DND-41 (cell line): ENCODE data around the gene TMEM253.

Source experiments
- ATAC-seq: fragments of 200-7000 bp; cut with Tn5 transposase; 3 replicates; pipeline ENCODE4 v1.9.1; 2021; ENCODE audit warnings: low read depth; ENCODE audit not compliant: insufficient read depth
- DNase-seq: peaks from one replicate; pipeline ENCODE4 v3.0.0-alpha.2; 2020
- H2AFZ ChIP-seq: 2 replicates; pipeline ENCODE4 v1.6.0; 2012; ENCODE audit warnings: low read depth, low read length
- H3K27ac ChIP-seq: 2 replicates; pipeline ENCODE4 v1.5.1; 2012; ENCODE audit warnings: low read length, inconsistent platforms
- H3K27me3 ChIP-seq: fragments of 200-600 bp; sonication (generic); 2 replicates; pipeline ENCODE4 v1.6.0; 2012; ENCODE audit warnings: low read length, mild to moderate bottlenecking, inconsistent platforms; ENCODE audit not compliant: insufficient read depth, poor library complexity
- H3K36me3 ChIP-seq: 2 replicates; pipeline ENCODE4 v1.5.1; 2012; ENCODE audit warnings: low read length, inconsistent platforms; ENCODE audit not compliant: insufficient read depth
- H3K4me1 ChIP-seq: 2 replicates; pipeline ENCODE4 v1.5.1; 2012; ENCODE audit warnings: mild to moderate bottlenecking, low read length; ENCODE audit not compliant: insufficient read depth
- H3K4me2 ChIP-seq: 2 replicates; pipeline ENCODE4 v1.6.0; 2012; ENCODE audit warnings: mild to moderate bottlenecking, moderate library complexity, low read length, inconsistent platforms; ENCODE audit not compliant: insufficient read depth
- H3K4me3 ChIP-seq, 2 experiments: fragments of 200-600 bp in 1 of 2; shearing (Covaris generic) in 1 of 2; 2 replicates each; pipeline ENCODE4 v1.5.1; 2012 to 2016; ENCODE audit warnings: inconsistent platforms in 2 of 2, low read length in 2 of 2, mild to moderate bottlenecking in 2 of 2, low read depth in 1 of 2, moderate library complexity in 1 of 2
- H3K79me2 ChIP-seq: 2 replicates; pipeline ENCODE4 v1.6.0; 2012; ENCODE audit warnings: low read length, inconsistent platforms; ENCODE audit not compliant: insufficient read depth
- H3K9ac ChIP-seq: 2 replicates; pipeline ENCODE4 v1.6.0; 2012; ENCODE audit warnings: low read depth, mild to moderate bottlenecking, inconsistent platforms, low read length, moderate library complexity
- H3K9me3 ChIP-seq: 2 replicates; pipeline ENCODE4 v1.5.1; 2012; ENCODE audit warnings: low read length, moderate library complexity, mild to moderate bottlenecking, inconsistent platforms; ENCODE audit not compliant: insufficient read depth, severe bottlenecking
- H4K20me1 ChIP-seq: 2 replicates; pipeline ENCODE4 v1.6.0; 2012; ENCODE audit warnings: low read length; ENCODE audit not compliant: insufficient read depth
- CTCF ChIP-seq: IDR thresholded peaks from 2 replicates; pipeline ENCODE4 v1.5.1; 2012; ENCODE audit warnings: borderline replicate concordance, low read length, moderate library complexity, mild to moderate bottlenecking; ENCODE audit not compliant: poor library complexity, severe bottlenecking; ENCODE audit errors: extremely low read depth
- EZH2 ChIP-seq: IDR thresholded peaks from 3 replicates; pipeline ENCODE4 v1.6.1; 2012; ENCODE audit warnings: borderline replicate concordance, low read depth, mild to moderate bottlenecking, moderate library complexity, low read length, inconsistent platforms; ENCODE audit not compliant: severe bottlenecking

Gene TMEM253

DNA sequence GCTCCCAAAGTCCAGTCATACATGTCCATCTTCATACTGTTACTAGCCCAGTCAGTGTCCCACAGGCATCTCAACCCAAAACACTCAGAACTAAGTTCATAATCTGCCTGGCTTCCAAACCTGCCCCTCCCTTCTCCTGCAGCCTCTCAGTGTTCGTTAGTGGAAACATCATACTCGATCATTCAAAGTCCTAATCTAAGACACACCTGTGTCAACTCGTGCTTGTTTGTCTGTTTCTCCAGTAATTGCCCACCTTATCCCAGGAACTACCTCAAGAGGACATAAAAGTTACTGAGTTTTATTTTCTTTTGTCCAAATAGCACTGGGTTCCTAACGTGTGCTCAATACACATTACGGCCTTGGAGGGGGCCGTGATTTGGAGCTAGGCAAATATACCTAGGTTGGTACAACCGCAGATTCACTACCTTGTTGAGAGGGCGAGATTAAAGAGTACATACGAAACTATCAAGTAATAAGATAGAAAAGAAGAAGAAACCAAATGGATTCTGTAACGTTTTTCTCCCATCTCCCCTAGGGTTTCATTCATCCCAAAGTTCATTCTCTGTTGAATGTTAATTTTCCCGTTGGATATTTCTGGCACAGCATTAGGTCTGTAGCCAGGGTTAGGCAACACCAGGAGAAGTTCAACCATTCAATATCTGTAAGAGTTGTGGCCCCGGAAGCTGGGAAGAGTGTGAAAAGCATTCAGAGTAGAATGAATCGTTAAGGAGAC is 40.1 kb upstream of the TMEM253 start:
- TF ChIP-seq EZH2 = no peak
- no peak for TF ChIP-seq CTCF
- H3K9ac ChIP-seq = no peak overlapping the region
- H3K4me2 ChIP-seq = no peak overlapping the region
- peaks cover 24% of the 10 kb centered on the region for H3K27me3 ChIP-seq
- no peaks in the 10 kb centered on the region for H3K79me2 ChIP-seq
- H4K20me1 ChIP-seq = no peaks in the 10 kb centered on the region
- DNase-seq = no peak
- no peak overlapping the region for H3K27ac ChIP-seq
- no peaks in the 10 kb centered on the region for H3K9me3 ChIP-seq
- no peak overlapping the region for H3K4me3 ChIP-seq
- H2AFZ ChIP-seq = no peak overlapping the region
- ATAC-seq = no peak
- H3K36me3 ChIP-seq = no peaks in the 10 kb centered on the region
- H3K4me1 ChIP-seq = no peaks in the 10 kb centered on the region

DNA sequence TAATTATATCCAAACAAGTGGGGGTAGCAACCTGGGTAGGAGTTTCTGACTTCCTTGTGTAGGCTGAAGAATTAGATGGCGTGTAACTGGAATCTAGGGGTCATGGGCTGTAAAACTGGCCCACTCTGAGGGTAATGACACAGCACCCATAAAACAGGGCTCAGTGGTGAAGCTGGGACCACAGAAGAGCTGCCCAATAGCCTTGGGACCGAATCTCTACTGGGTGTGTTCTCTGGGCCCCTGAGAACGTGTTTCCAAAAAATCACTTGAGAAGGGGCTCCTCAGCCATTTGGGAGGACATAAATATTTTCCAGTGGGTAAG is 39.6 kb upstream of the TMEM253 start:
- Histone ChIP-seq H4K20me1 (no peaks in the 10 kb centered on the region), H3K9me3 (no peaks in the 10 kb centered on the region), H3K27ac (no peak overlapping the region), H2AFZ (no peak overlapping the region), H3K36me3 (no peaks in the 10 kb centered on the region), H3K4me3 (no peak overlapping the region), H3K4me1 (no peaks in the 10 kb centered on the region), H3K27me3 (peaks cover 24% of the 10 kb centered on the region), H3K79me2 (no peaks in the 10 kb centered on the region), H3K4me2 (no peak overlapping the region), H3K9ac (no peak overlapping the region)
- TF ChIP-seq CTCF = no peak
- TF ChIP-seq EZH2 = no peak
- ATAC-seq (no peak), DNase-seq (no peak)

DNA sequence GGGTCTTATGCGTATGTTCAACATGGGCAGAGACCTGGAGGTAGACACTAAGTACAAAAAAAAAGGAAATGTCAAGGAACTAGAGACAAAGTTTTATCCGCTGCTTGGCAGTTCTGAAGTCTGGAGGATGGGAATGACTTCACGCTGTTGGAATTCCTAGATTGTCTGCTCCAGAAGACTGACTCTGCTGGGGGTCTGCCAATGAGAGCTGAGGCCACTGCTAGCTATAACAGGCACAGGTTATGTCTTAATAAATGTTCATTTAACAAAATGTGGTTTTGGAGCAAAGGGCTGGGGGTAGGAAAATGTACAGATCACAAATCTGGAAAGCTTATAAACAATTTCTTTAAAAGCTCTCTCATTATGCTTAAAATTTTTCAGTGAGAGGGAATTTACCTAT is 37.4 kb upstream of the TMEM253 start:
- Histone ChIP-seq H2AFZ (no peak overlapping the region), H3K27ac (no peak overlapping the region), H3K4me1 (no peaks in the 10 kb centered on the region), H3K79me2 (no peaks in the 10 kb centered on the region), H3K27me3 (peaks cover 32% of the 10 kb centered on the region), H3K4me3 (no peak overlapping the region), H3K4me2 (no peak overlapping the region), H4K20me1 (no peaks in the 10 kb centered on the region), H3K9ac (no peak overlapping the region), H3K9me3 (no peaks in the 10 kb centered on the region), H3K36me3 (no peaks in the 10 kb centered on the region)
- TF ChIP-seq CTCF (no peak), EZH2 (no peak)
- DNase-seq = no peak
- ATAC-seq = no peak

DNA sequence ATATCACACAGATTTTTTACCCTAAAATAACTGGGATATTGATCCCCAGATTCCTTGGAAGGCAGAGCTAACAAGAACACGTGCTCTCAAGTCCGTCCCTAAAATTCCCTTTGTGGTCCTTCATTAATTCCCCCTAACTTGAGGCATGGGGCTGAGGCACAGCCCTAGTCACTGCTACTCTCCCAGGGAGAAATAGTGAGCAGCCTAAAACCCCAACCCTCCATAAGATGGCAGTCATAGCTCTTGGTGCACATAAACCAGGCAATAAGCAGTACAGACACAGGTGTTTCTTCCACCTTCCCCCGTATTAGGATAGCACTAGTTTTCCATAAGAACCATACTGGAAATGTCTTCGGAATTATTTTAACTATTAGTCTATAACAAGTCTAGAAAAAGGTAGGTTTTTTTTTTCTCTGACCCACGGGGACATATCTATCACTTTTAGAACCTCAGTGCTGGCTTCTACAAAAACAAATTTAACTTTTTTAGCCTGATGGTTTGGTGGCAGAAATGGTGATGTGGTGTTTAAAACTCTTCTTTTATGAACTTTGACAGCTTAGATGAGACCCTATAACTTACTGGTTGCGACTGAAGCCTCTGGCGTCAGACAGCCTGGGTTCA is 33.9 kb upstream of the TMEM253 start:
- Histone ChIP-seq H3K4me3 (no peak overlapping the region), H3K9ac (no peak overlapping the region), H3K36me3 (no peaks in the 10 kb centered on the region), H3K79me2 (no peaks in the 10 kb centered on the region), H3K27me3 (peaks cover 56% of the 10 kb centered on the region), H4K20me1 (peaks cover 18% of the 10 kb centered on the region; the same call in 1 of the 2 replicates), H3K4me2 (no peak overlapping the region), H3K4me1 (peaks cover 19% of the 10 kb centered on the region), H2AFZ (no peak overlapping the region), H3K27ac (no peak overlapping the region), H3K9me3 (no peaks in the 10 kb centered on the region)
- no peak for DNase-seq
- peak; percentile 54 for TF ChIP-seq CTCF
- TF ChIP-seq EZH2 = no peak
- no peak for ATAC-seq
